Germinal center (tissue), 1 donor: ENCODE data around the gene SPINDOC.

ENCODE experiments used
- DNase-seq: peaks from one replicate; pipeline ENCODE4 v3.0.0; 2012; ENCODE audit warnings: mixed read lengths, low spot score

SPINDOC gene

GRCh38 chr11:63834535-63835157, 21.4 kb downstream of the SPINDOC start:
- no peak for DNase-seq

GRCh38 chr11:63835158-63835545, 21.9 kb downstream of the SPINDOC start:
- DNase-seq = no peak

- peak; percentile 79 for DNase-seq
These were observed 23.9 kb downstream of the SPINDOC start for GRCh38 chr11:63837027-63837688.

GRCh38 chr11:63837739-63838138, 24.5 kb downstream of the SPINDOC start:
- no peak for DNase-seq

- DNase-seq = no peak
These were observed 25.0 kb downstream of the SPINDOC start for GRCh38 chr11:63838150-63838677.

GRCh38 chr11:63838678-63839507, 25.6 kb downstream of the SPINDOC start, which contains the start of gene MARK2:
Gene MARK2 (plus strand): TSS chr11:63839110. CDS start chr11:63839507, 397 bp downstream.
- DNase-seq = peak; percentile 98

GRCh38 chr11:63839508-63840355, 26.5 kb downstream of the SPINDOC start:
- peak; percentile 57 for DNase-seq

GRCh38 chr11:63840356-63841060, 27.3 kb downstream of the SPINDOC start:
- no peak for DNase-seq

- no peak for DNase-seq
These were observed 28.3 kb downstream of the SPINDOC start for GRCh38 chr11:63841554-63841953.

GRCh38 chr11:63843041-63843440, 29.8 kb downstream of the SPINDOC start:
- no peak for DNase-seq

GRCh38 chr11:63844836-63845235, 31.6 kb downstream of the SPINDOC start:
- no peak for DNase-seq

- DNase-seq = no peak
These were observed 32.0 kb downstream of the SPINDOC start for GRCh38 chr11:63845303-63845702.

GRCh38 chr11:63845911-63846310, 32.7 kb downstream of the SPINDOC start:
- DNase-seq = no peak

GRCh38 chr11:63846897-63847296, 33.6 kb downstream of the SPINDOC start:
- DNase-seq = no peak

GRCh38 chr11:63847363-63847762, 34.1 kb downstream of the SPINDOC start:
- DNase-seq = no peak

- no peak for DNase-seq
These were observed 36.4 kb downstream of the SPINDOC start for GRCh38 chr11:63849691-63850090.

- DNase-seq = no peak
These were observed 37.7 kb downstream of the SPINDOC start for GRCh38 chr11:63850920-63851319.

GRCh38 chr11:63851364-63851763, 38.1 kb downstream of the SPINDOC start:
- DNase-seq = no peak

GRCh38 chr11:63853476-63853875, 40.2 kb downstream of the SPINDOC start:
- DNase-seq = no peak

GRCh38 chr11:63854696-63855095, 41.4 kb downstream of the SPINDOC start:
- no peak for DNase-seq

GRCh38 chr11:63855975-63856374, 42.7 kb downstream of the SPINDOC start:
- no peak for DNase-seq
